Astrocyte (in vitro differentiated cells and primary cell): ENCODE measurements around the gene UBXN4. TPM values are rescaled to one million over a fixed set of nuclear protein-coding genes. Genes with fewer than 3 reads are reported as not detected.
A peak's percentile ranks its signal among the peaks of the same experiment; 100 is the strongest.

Source experiments
- DNase-seq: peaks from one replicate; pipeline ENCODE4 v3.0.0-alpha.2; 2010; ENCODE audit warnings: low read depth
- FAIRE-seq: peaks from 2 replicates; lab custom pipeline; 2011; peaks lifted over from hg19 to GRCh38; lab: Jason Lieb, UNC
- H2AFZ ChIP-seq: 2 replicates; pipeline ENCODE4 v1.6.0; 2012; ENCODE audit warnings: low read depth, low read length, inconsistent platforms
- H3K27ac ChIP-seq: 2 replicates; pipeline ENCODE4 v1.5.1; 2011; ENCODE audit warnings: low read depth, low read length, inconsistent platforms
- H3K27me3 ChIP-seq: 2 replicates; pipeline ENCODE4 v1.6.0; 2011; ENCODE audit warnings: low read length, inconsistent platforms; ENCODE audit not compliant: insufficient read depth
- H3K36me3 ChIP-seq: 2 replicates; pipeline ENCODE4 v1.5.1; 2011; ENCODE audit warnings: low read length, inconsistent platforms; ENCODE audit not compliant: insufficient read depth
- H3K4me1 ChIP-seq: 2 replicates; pipeline ENCODE4 v1.5.1; 2011; ENCODE audit warnings: low read length, inconsistent platforms; ENCODE audit not compliant: insufficient read depth
- H3K4me2 ChIP-seq: 2 replicates; pipeline ENCODE4 v1.6.0; 2012; ENCODE audit warnings: low read length, inconsistent platforms
- H3K4me3 ChIP-seq: 2 replicates; pipeline ENCODE4 v1.5.1; 2011; ENCODE audit warnings: low read depth, mild to moderate bottlenecking, low read length, inconsistent platforms; ENCODE audit not compliant: insufficient read depth
- H3K79me2 ChIP-seq: 2 replicates; pipeline ENCODE4 v1.6.0; 2012; ENCODE audit warnings: mild to moderate bottlenecking, low read length, inconsistent platforms; ENCODE audit not compliant: insufficient read depth
- H3K9ac ChIP-seq: 2 replicates; pipeline ENCODE4 v1.6.0; 2012; ENCODE audit warnings: mild to moderate bottlenecking, low read length, inconsistent platforms
- H3K9me3 ChIP-seq: 2 replicates; pipeline ENCODE4 v1.5.1; 2012; ENCODE audit warnings: low read depth, mild to moderate bottlenecking, low read length, inconsistent platforms; ENCODE audit not compliant: insufficient read depth
- H4K20me1 ChIP-seq: 2 replicates; pipeline ENCODE4 v1.6.0; 2012; ENCODE audit warnings: low read length, inconsistent platforms; ENCODE audit not compliant: insufficient read depth
- H3K27ac Mint-ChIP-seq: one replicate; pipeline ENCODE4 v1.8.0; 2021; ENCODE audit warnings: mild to moderate bottlenecking, mixed read lengths; ENCODE audit not compliant: unreplicated experiment
- H3K27me3 Mint-ChIP-seq: one replicate; pipeline ENCODE4 v1.8.0; 2021; ENCODE audit warnings: low read depth, mixed read lengths; ENCODE audit not compliant: unreplicated experiment
- H3K36me3 Mint-ChIP-seq: one replicate; pipeline ENCODE4 v1.8.0; 2021; ENCODE audit warnings: low read depth, mixed read lengths; ENCODE audit not compliant: unreplicated experiment
- H3K4me1 Mint-ChIP-seq: one replicate; pipeline ENCODE4 v1.8.0; 2021; ENCODE audit warnings: low read depth, mixed read lengths; ENCODE audit not compliant: unreplicated experiment
- H3K4me3 Mint-ChIP-seq: one replicate; pipeline ENCODE4 v1.8.0; 2021; ENCODE audit warnings: mild to moderate bottlenecking, moderate library complexity, mixed read lengths; ENCODE audit not compliant: unreplicated experiment
- H3K9me3 Mint-ChIP-seq: one replicate; pipeline ENCODE4 v1.8.0; 2021; ENCODE audit warnings: mild to moderate bottlenecking, mixed read lengths; ENCODE audit not compliant: unreplicated experiment
- CTCF ChIP-seq: IDR thresholded peaks from 2 replicates; pipeline ENCODE4 v1.5.1; 2011; ENCODE audit warnings: low read depth, mild to moderate bottlenecking, inconsistent platforms, low read length, moderate library complexity; ENCODE audit not compliant: insufficient read depth
- EZH2 ChIP-seq: IDR thresholded peaks from 2 replicates; pipeline ENCODE4 v1.6.1; 2012; ENCODE audit warnings: mild to moderate bottlenecking, low read length, inconsistent platforms; ENCODE audit not compliant: insufficient read depth
- total RNA-seq: library from RNA; stranded (reverse); gene quantifications from 2 replicates; pipeline ENCODE4 v1.2.1, GENCODE V29; 2021

UBXN4 gene
- total RNA-seq, 1 donor from 2014 or later, result 79.4 TPM

GRCh38 chr2:135742325-135742757 lies 686 bp downstream of the UBXN4 start:
- peak overlapping the region; percentile 99 for H3K27ac Mint-ChIP-seq
- peak overlapping the region; percentile 90 for H3K4me3 Mint-ChIP-seq
- peak overlapping the region; percentile 82 for H3K4me2 ChIP-seq
- TF ChIP-seq EZH2 (no peak), CTCF (no peak)
- peaks cover 41% of the 10 kb centered on the region for H4K20me1 ChIP-seq
- H3K4me1 Mint-ChIP-seq, result peaks cover 22% of the 10 kb centered on the region
- H3K27me3 ChIP-seq, result no peaks in the 10 kb centered on the region
- H3K9me3 Mint-ChIP-seq, result no peaks in the 10 kb centered on the region
- H3K9ac ChIP-seq, result peak overlapping the region; percentile 98
- no peaks in the 10 kb centered on the region for H3K9me3 ChIP-seq
- peaks cover 56% of the 10 kb centered on the region for H3K79me2 ChIP-seq
- H3K4me1 ChIP-seq, result peaks cover 16% of the 10 kb centered on the region
- H2AFZ ChIP-seq, result peak overlapping the region; percentile 65
- no peaks in the 10 kb centered on the region for H3K36me3 Mint-ChIP-seq
- H3K4me3 ChIP-seq, result peak overlapping the region; percentile 89
- H3K27me3 Mint-ChIP-seq, result no peaks in the 10 kb centered on the region
- peaks cover under 1% of the 10 kb centered on the region for H3K36me3 ChIP-seq
- no peak for FAIRE-seq
- H3K27ac ChIP-seq, result peak overlapping the region; percentile 95
- peak; percentile 69 for DNase-seq

DNA sequence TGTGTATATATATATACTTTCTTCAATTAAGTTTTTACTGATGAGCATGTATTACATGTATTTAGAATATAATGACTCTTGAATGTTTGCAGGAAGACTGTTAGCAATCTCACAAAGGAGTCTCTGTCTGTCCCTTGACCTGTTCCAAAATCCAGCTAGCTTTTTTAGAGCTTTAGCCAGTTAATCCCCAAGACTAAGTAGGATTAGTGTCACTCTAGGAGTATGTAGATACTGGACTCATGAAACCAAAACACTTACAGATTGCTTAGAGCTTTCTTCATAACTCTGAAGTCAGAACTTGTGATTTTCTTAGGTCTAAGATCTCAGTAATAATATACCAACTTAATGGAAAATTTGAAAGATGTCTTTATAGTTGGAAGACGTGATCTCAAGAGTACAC lies 2.2 kb downstream of the UBXN4 start:
- peaks cover under 1% of the 10 kb centered on the region for H3K36me3 Mint-ChIP-seq
- H3K9me3 Mint-ChIP-seq, result no peaks in the 10 kb centered on the region
- Histone ChIP-seq H3K4me3 (peak overlapping the region; percentile 89), H3K27ac (peak overlapping the region; percentile 71), H3K36me3 (peaks cover 3% of the 10 kb centered on the region), H3K9me3 (no peaks in the 10 kb centered on the region), H3K4me1 (peaks cover 16% of the 10 kb centered on the region), H3K27me3 (no peaks in the 10 kb centered on the region), H3K4me2 (peak overlapping the region; percentile 82), H3K79me2 (peaks cover 66% of the 10 kb centered on the region), H4K20me1 (peaks cover 49% of the 10 kb centered on the region), H2AFZ (no peak overlapping the region), H3K9ac (peak overlapping the region; percentile 17)
- H3K27me3 Mint-ChIP-seq, result no peaks in the 10 kb centered on the region
- DNase-seq (no peak), FAIRE-seq (peak; percentile 9)
- H3K27ac Mint-ChIP-seq, result peak overlapping the region; percentile 8
- TF ChIP-seq CTCF (no peak), EZH2 (no peak)
- H3K4me1 Mint-ChIP-seq, result peaks cover 22% of the 10 kb centered on the region
- peak overlapping the region; percentile 90 for H3K4me3 Mint-ChIP-seq

DNA sequence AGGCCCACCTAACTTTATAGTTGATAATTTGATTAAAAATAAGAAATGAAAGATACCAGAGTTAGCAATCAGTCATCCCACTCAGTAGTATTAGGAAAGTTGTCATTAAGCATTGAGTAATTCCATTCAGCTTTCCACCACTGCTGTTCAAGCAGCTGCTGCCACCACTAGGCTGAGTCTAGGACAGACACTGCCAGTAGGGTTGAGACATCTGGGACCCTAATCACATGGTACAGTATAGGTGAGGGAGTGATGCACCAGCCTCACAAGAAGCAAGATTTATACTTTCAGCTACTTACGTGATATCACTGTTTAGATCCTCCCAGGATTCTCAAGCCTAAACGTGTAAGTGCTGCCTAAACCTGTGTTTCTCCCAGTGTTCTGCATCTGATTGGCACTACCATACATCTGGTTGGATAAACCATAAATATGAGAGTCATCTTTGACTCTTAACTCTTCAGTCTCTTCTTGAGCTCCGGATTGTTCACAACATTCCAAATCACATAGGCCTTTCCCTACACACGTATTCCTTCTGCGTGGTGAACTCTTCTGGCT lies 3.2 kb downstream of the UBXN4 start:
- peak; percentile 6 for DNase-seq
- Mint-ChIP-seq H3K4me3 (peak overlapping the region; percentile 90), H3K36me3 (peaks cover 3% of the 10 kb centered on the region), H3K27ac (peak overlapping the region; percentile 35), H3K4me1 (peaks cover 24% of the 10 kb centered on the region), H3K27me3 (no peaks in the 10 kb centered on the region), H3K9me3 (no peaks in the 10 kb centered on the region)
- Histone ChIP-seq H2AFZ (no peak overlapping the region), H3K4me3 (peak overlapping the region; percentile 89), H3K9ac (peak overlapping the region; percentile 17), H3K79me2 (peaks cover 76% of the 10 kb centered on the region), H3K36me3 (peaks cover 11% of the 10 kb centered on the region), H3K4me2 (peak overlapping the region; percentile 82), H3K27me3 (no peaks in the 10 kb centered on the region), H4K20me1 (peaks cover 49% of the 10 kb centered on the region), H3K4me1 (peaks cover 16% of the 10 kb centered on the region), H3K27ac (peak overlapping the region; percentile 71), H3K9me3 (no peaks in the 10 kb centered on the region)
- TF ChIP-seq EZH2, result no peak
- TF ChIP-seq CTCF, result no peak
- no peak for FAIRE-seq
